Natural killer cell treated with Interleukin-12 subunit alpha and Interleukin-12 subunit beta and Interleukin-15 and Interleukin-18, amount 100 ng/mL, for 72 hours (primary cell): ENCODE results near the gene MTF1. TPM values are rescaled to one million over a fixed set of nuclear protein-coding genes. Genes with fewer than 3 reads are reported as not detected.

ENCODE experiments used
- ATAC-seq, 2 donors: fragments of 150-1000 bp; cut with Tn5 transposase in 1 of 2; sonication (Bioruptor Pico), chemical (Tn5 transposase) in 1 of 2; 2 replicates each; pipeline ENCODE4 v1.10.0; 2021
- DNase-seq: peaks from one replicate; pipeline ENCODE4 v3.0.0; 2022; ENCODE audit warnings: low spot score
- H3K27ac Mint-ChIP-seq, 2 donors: 1 replicate in 1 of 2; 2 replicates in 1 of 2; pipeline ENCODE4 v1.8.0; 2022; ENCODE audit warnings: mixed read lengths in 2 of 2, mild to moderate bottlenecking in 1 of 2, moderate library complexity in 1 of 2
- H3K27me3 Mint-ChIP-seq, 2 donors: 1 replicate in 1 of 2; 2 replicates in 1 of 2; pipeline ENCODE4 v1.8.0; 2022; ENCODE audit warnings: mixed read lengths in 2 of 2
- H3K36me3 Mint-ChIP-seq: one replicate; pipeline ENCODE4 v1.8.0; 2022; ENCODE audit warnings: mixed read lengths
- H3K4me1 Mint-ChIP-seq, 2 donors: 1 replicate in 1 of 2; 2 replicates in 1 of 2; pipeline ENCODE4 v1.8.0; 2022; ENCODE audit warnings: low read depth in 2 of 2, mixed read lengths in 2 of 2, mild to moderate bottlenecking in 1 of 2
- H3K4me3 Mint-ChIP-seq: one replicate; pipeline ENCODE4 v1.8.0; 2022; ENCODE audit warnings: mixed read lengths
- H3K9me3 Mint-ChIP-seq: 2 replicates; pipeline ENCODE4 v1.8.0; 2022; ENCODE audit warnings: mixed read lengths
- total RNA-seq, 2 donors: library from RNA; stranded (reverse); gene quantifications; one replicate each; pipeline ENCODE4 v1.2.3, GENCODE V29; 2022

The MTF1 gene
- total RNA-seq, 2 donors from 2014 or later: 54.0 to 65.3 TPM

- H3K9me3 Mint-ChIP-seq: no peaks in the 10 kb centered on the region
- peaks cover 5% of the 10 kb centered on the region for H3K36me3 Mint-ChIP-seq
- peak overlapping the region; percentile 6 to 87 for H3K27ac Mint-ChIP-seq
- DNase-seq: no peak
- no peak overlapping the region for H3K4me3 Mint-ChIP-seq
- ATAC-seq: peak; percentile 62 to 71
- peaks cover 7 to 18% of the 10 kb centered on the region in 2 donors for H3K4me1 Mint-ChIP-seq
- H3K27me3 Mint-ChIP-seq: no peaks in the 10 kb centered on the region
Measured at GRCh38 chr1:37890378-37891014, 31.1 kb upstream of the MTF1 start.

GRCh38 chr1:37888022-37888700, 28.8 kb upstream of the MTF1 start:
- Mint-ChIP-seq H3K36me3 (peaks cover 5% of the 10 kb centered on the region), H3K4me1 (peaks cover 0 to 11% of the 10 kb centered on the region in 2 donors), H3K27ac (no peak overlapping the region), H3K4me3 (no peak overlapping the region), H3K27me3 (no peaks in the 10 kb centered on the region), H3K9me3 (no peaks in the 10 kb centered on the region)
- DNase-seq (no peak), ATAC-seq (no peak)

GRCh38 chr1:37884145-37884544, 24.8 kb upstream of the MTF1 start:
- Mint-ChIP-seq H3K9me3 (no peaks in the 10 kb centered on the region), H3K4me1 (no peaks in the 10 kb centered on the region), H3K36me3 (peaks cover 19% of the 10 kb centered on the region), H3K27ac (peak overlapping the region in 1 of 2 donors; percentile 7), H3K27me3 (no peaks in the 10 kb centered on the region), H3K4me3 (no peak overlapping the region)
- DNase-seq (no peak), ATAC-seq (no peak)

- ATAC-seq (no peak), DNase-seq (no peak)
- no peaks in the 10 kb centered on the region for H3K4me1 Mint-ChIP-seq
- peak overlapping the region; percentile 7 to 45 for H3K27ac Mint-ChIP-seq
- H3K27me3 Mint-ChIP-seq: no peaks in the 10 kb centered on the region
- H3K9me3 Mint-ChIP-seq: no peaks in the 10 kb centered on the region
- H3K4me3 Mint-ChIP-seq: no peak overlapping the region
- H3K36me3 Mint-ChIP-seq: peaks cover 18% of the 10 kb centered on the region
Measured at GRCh38 chr1:37883671-37884070, 24.3 kb upstream of the MTF1 start.

- Mint-ChIP-seq H3K9me3 (no peaks in the 10 kb centered on the region), H3K4me1 (no peaks in the 10 kb centered on the region), H3K36me3 (peaks cover 19% of the 10 kb centered on the region), H3K27me3 (no peaks in the 10 kb centered on the region), H3K4me3 (no peak overlapping the region), H3K27ac (no peak overlapping the region)
- ATAC-seq (no peak), DNase-seq (no peak)
Measured at GRCh38 chr1:37879865-37880264, 20.5 kb upstream of the MTF1 start.

GRCh38 chr1:37878071-37878470, 18.7 kb upstream of the MTF1 start:
- no peak overlapping the region for H3K4me3 Mint-ChIP-seq
- no peaks in the 10 kb centered on the region for H3K9me3 Mint-ChIP-seq
- no peak for ATAC-seq
- H3K36me3 Mint-ChIP-seq: peaks cover 25% of the 10 kb centered on the region
- no peaks in the 10 kb centered on the region for H3K27me3 Mint-ChIP-seq
- H3K27ac Mint-ChIP-seq: no peak overlapping the region
- H3K4me1 Mint-ChIP-seq: no peaks in the 10 kb centered on the region
- DNase-seq: no peak

- Mint-ChIP-seq H3K4me3 (no peak overlapping the region), H3K27ac (no peak overlapping the region), H3K9me3 (no peaks in the 10 kb centered on the region), H3K4me1 (no peaks in the 10 kb centered on the region), H3K36me3 (peaks cover 19% of the 10 kb centered on the region), H3K27me3 (no peaks in the 10 kb centered on the region)
- no peak for DNase-seq
- ATAC-seq: no peak
Measured at GRCh38 chr1:37875833-37876232, 16.4 kb upstream of the MTF1 start.

GRCh38 chr1:37872692-37873091, 13.3 kb upstream of the MTF1 start:
- Mint-ChIP-seq H3K27me3 (no peaks in the 10 kb centered on the region), H3K9me3 (no peaks in the 10 kb centered on the region), H3K4me1 (no peaks in the 10 kb centered on the region), H3K4me3 (no peak overlapping the region), H3K27ac (peak overlapping the region in 1 of 2 donors; percentile 63), H3K36me3 (peaks cover 18% of the 10 kb centered on the region)
- ATAC-seq (no peak), DNase-seq (no peak)

- Mint-ChIP-seq H3K4me3 (no peak overlapping the region), H3K36me3 (peaks cover 25% of the 10 kb centered on the region), H3K9me3 (no peaks in the 10 kb centered on the region), H3K4me1 (peaks cover 0 to 3% of the 10 kb centered on the region in 2 donors), H3K27me3 (no peaks in the 10 kb centered on the region), H3K27ac (no peak overlapping the region)
- ATAC-seq: no peak
- no peak for DNase-seq
Measured at GRCh38 chr1:37868466-37868865, 9.1 kb upstream of the MTF1 start.

GRCh38 chr1:37867784-37868183, 8.4 kb upstream of the MTF1 start:
- Mint-ChIP-seq H3K9me3 (no peaks in the 10 kb centered on the region), H3K27me3 (no peaks in the 10 kb centered on the region), H3K4me1 (peaks cover 0 to 3% of the 10 kb centered on the region in 2 donors), H3K4me3 (no peak overlapping the region), H3K36me3 (peaks cover 21% of the 10 kb centered on the region), H3K27ac (no peak overlapping the region)
- no peak for ATAC-seq
- no peak for DNase-seq

GRCh38 chr1:37866491-37866890, 7.1 kb upstream of the MTF1 start:
- Mint-ChIP-seq H3K36me3 (peaks cover 23% of the 10 kb centered on the region), H3K9me3 (no peaks in the 10 kb centered on the region), H3K27me3 (no peaks in the 10 kb centered on the region), H3K4me3 (no peak overlapping the region), H3K4me1 (peaks cover 7 to 9% of the 10 kb centered on the region in 2 donors), H3K27ac (peak overlapping the region in 1 of 2 donors; percentile 56)
- ATAC-seq: no peak
- DNase-seq: no peak

GRCh38 chr1:37865348-37866120, 6.1 kb upstream of the MTF1 start:
- Mint-ChIP-seq H3K9me3 (no peaks in the 10 kb centered on the region), H3K36me3 (peaks cover 23% of the 10 kb centered on the region), H3K27me3 (no peaks in the 10 kb centered on the region), H3K4me3 (no peak overlapping the region), H3K27ac (peak overlapping the region; percentile 5 to 56), H3K4me1 (peaks cover 7 to 9% of the 10 kb centered on the region in 2 donors)
- ATAC-seq (peak in 1 of 2 donors; percentile 43), DNase-seq (no peak)

GRCh38 chr1:37862330-37862729, 2.9 kb upstream of the MTF1 start:
- no peaks in the 10 kb centered on the region for H3K27me3 Mint-ChIP-seq
- no peaks in the 10 kb centered on the region for H3K9me3 Mint-ChIP-seq
- peaks cover 17 to 26% of the 10 kb centered on the region in 2 donors for H3K4me1 Mint-ChIP-seq
- peak overlapping the region; percentile 25 to 73 for H3K27ac Mint-ChIP-seq
- DNase-seq (no peak), ATAC-seq (no peak)
- H3K36me3 Mint-ChIP-seq: peaks cover 26% of the 10 kb centered on the region
- peak overlapping the region; percentile 51 for H3K4me3 Mint-ChIP-seq

GRCh38 chr1:37861151-37861550, 1.8 kb upstream of the MTF1 start:
- Mint-ChIP-seq H3K27ac (no peak overlapping the region), H3K4me3 (no peak overlapping the region), H3K36me3 (peaks cover 26% of the 10 kb centered on the region), H3K4me1 (peaks cover 22 to 31% of the 10 kb centered on the region in 2 donors), H3K27me3 (no peaks in the 10 kb centered on the region), H3K9me3 (no peaks in the 10 kb centered on the region)
- no peak for ATAC-seq
- DNase-seq: no peak
